HepG2 (cell line): Measurements from ENCODE around the gene LTA. TPM values are rescaled to one million over a fixed set of nuclear protein-coding genes. Genes with fewer than 3 reads are reported as not detected.

ENCODE experiments used
- AGO2 ChIP-seq: fragments of 200-400 bp; formaldehyde crosslinking; optimal IDR thresholded peaks from 2 replicates; pipeline ENCODE3; 2017; ENCODE audit warnings: mild to moderate bottlenecking, low read depth, low read length, moderate library complexity
- AHR ChIP-seq: IDR thresholded peaks from 2 replicates; pipeline ENCODE4 v1.6.1; 2018; ENCODE audit warnings: missing genetic modification reagents, missing compliant biosample characterization
- CEBPB ChIP-seq: IDR thresholded peaks from 2 replicates; pipeline ENCODE4 v1.6.1; 2011; ENCODE audit warnings: low read depth, low read length, improper control_type of control experiment, borderline replicate concordance
- DPF2 ChIP-seq: sonication (generic); formaldehyde crosslinking; IDR thresholded peaks from 2 replicates; pipeline ENCODE4 v1.4.0; 2020; ENCODE audit warnings: mild to moderate bottlenecking, low read depth, missing genetic modification reagents, borderline replicate concordance
- MAF1 ChIP-seq: sonication (generic); formaldehyde crosslinking; IDR thresholded peaks from 2 replicates; pipeline ENCODE4 v1.5.0; 2020; ENCODE audit warnings: missing genetic modification reagents, borderline replicate concordance
- RFXANK ChIP-seq: IDR thresholded peaks from 2 replicates; pipeline ENCODE4 v1.6.1; 2016
- SIN3B ChIP-seq: fragments of 150-350 bp; IDR thresholded peaks from 2 replicates; pipeline ENCODE4 v1.6.1; 2014; ENCODE audit warnings: low read length
- SKIL ChIP-seq: sonication (generic); formaldehyde crosslinking; IDR thresholded peaks from 2 replicates; pipeline ENCODE4 v1.8.0; 2022; ENCODE audit warnings: missing genetic modification reagents, mild to moderate bottlenecking, moderate library complexity, borderline replicate concordance
- SOX13 ChIP-seq, 3 experiments: fragments of 450-650 bp in 1 of 3; sonication (generic) in 1 of 3; formaldehyde crosslinking in 1 of 3; IDR thresholded peaks in 2 of 3; conservative IDR thresholded peaks in 1 of 3; 2 replicates each; pipeline versions ENCODE4 v1.5.0 to v1.6.1; 2016 to 2020; ENCODE audit warnings: antibody characterized with exemption in 1 of 3, mild to moderate bottlenecking in 1 of 3, missing compliant biosample characterization in 1 of 3, missing genetic modification reagents in 1 of 3, moderate library complexity in 1 of 3
- THAP11 ChIP-seq: IDR thresholded peaks from 2 replicates; pipeline ENCODE4 v1.6.1; 2016; ENCODE audit warnings: missing biosample characterization, missing genetic modification reagents
- ZBTB39 ChIP-seq: sonication (generic); formaldehyde crosslinking; IDR thresholded peaks from 2 replicates; pipeline ENCODE4 v1.5.0; 2020; ENCODE audit warnings: missing genetic modification reagents
- ZNF501 ChIP-seq: sonication (generic); formaldehyde crosslinking; IDR thresholded peaks from 2 replicates; pipeline ENCODE4 v1.5.1; 2020; ENCODE audit warnings: mild to moderate bottlenecking, moderate library complexity, missing genetic modification reagents
- ZSCAN29 ChIP-seq: sonication (generic); formaldehyde crosslinking; conservative IDR thresholded peaks from 2 replicates; pipeline ENCODE4 v1.4.0; 2020; ENCODE audit warnings: mild to moderate bottlenecking, missing genetic modification reagents
- polyA plus RNA-seq, 8 experiments: library from polyadenylated mRNA; depleted of rRNA in 3 of 8; stranded (reverse) in 7 of 8; unstranded in 1 of 8; fragments of >200 nt; fragmentation: Illumina TruSeq in 4 of 8; extraction: Trizol in 4 of 8; gene quantifications; 2 replicates each; pipeline versions ENCODE4 v1.2.1 to v1.2.3, GENCODE V29; 2011 to 2016; ENCODE audit warnings: low read depth in 4 of 8, missing spikeins in 1 of 8, mixed read lengths in 1 of 8; ENCODE audit not compliant: insufficient read depth in 1 of 8
- total RNA-seq, 5 experiments: library from RNA; depleted of rRNA; stranded (reverse); fragments of >200 nt; fragmentation: Illumina TruSeq; extraction: Trizol; gene quantifications; 2 replicates each; pipeline ENCODE4 v1.2.3, GENCODE V29; 2016; ENCODE audit warnings: low read depth in 1 of 5
- TF ChIP-seq, protein P1 (sequence below): sonication (generic); formaldehyde crosslinking; IDR thresholded peaks from 2 replicates; pipeline ENCODE4 v1.5.0; 2020; ENCODE audit warnings: missing genetic modification reagents
- TF ChIP-seq, protein P2 (sequence below): sonication (generic); formaldehyde crosslinking; IDR thresholded peaks from 2 replicates; pipeline ENCODE4 v1.4.0; 2020; ENCODE audit warnings: missing genetic modification reagents
- TF ChIP-seq, protein P3 (sequence below): sonication (generic); formaldehyde crosslinking; IDR thresholded peaks from 2 replicates; pipeline ENCODE4 v1.5.1; 2020; ENCODE audit warnings: missing genetic modification reagents, mild to moderate bottlenecking, borderline replicate concordance

LTA gene
- total and polyA plus RNA-seq, 2 of the 13 experiments (the other 11 are each of a cell fraction or from before 2014, with no cell fraction given) = 0.09 TPM; not detected in 1

GRCh38 chr6:31541658-31542521, 30.2 kb upstream of the LTA start, which contains the start of gene DDX39B (continued):
- TF ChIP-seq DPF2 (CRISPR knock-in tag) (no peak), ZBTB39 (CRISPR knock-in tag) (0 out of 2 replicates have a peak, but pooled peaks have one; percentile 46), AHR (CRISPR knock-in tag) (peak; percentile 74), RFXANK (CRISPR knock-in tag) (no peak; the same call in 1 of the 2 replicates), ZNF501 (CRISPR knock-in tag) (peak; percentile 82), AGO2 (no peak), CEBPB (peak; percentile 17; the same call in 1 of the 2 replicates), THAP11 (CRISPR knock-in tag) (peak; percentile 93), ZSCAN29 (peak; percentile 53), SKIL (CRISPR knock-in tag) (0 out of 2 replicates have a peak, but pooled peaks have one; percentile 27), SIN3B (peak; percentile 50; the same call in 1 of the 2 replicates), SOX13 (IDR thresholded peaks at IDR 0.05) (no peak), SOX13 (CRISPR knock-in tag; conservative IDR thresholded peaks at IDR 0.05 in 1 of 2, IDR thresholded peaks at IDR 0.05 in 1 of 2) (peak in 1 of 2 experiments; percentile 30; a peak in 2 of 4 replicates), MAF1 (peak; percentile 87; the same call in 1 of the 2 replicates)
- TF ChIP-seq, protein P1, sequence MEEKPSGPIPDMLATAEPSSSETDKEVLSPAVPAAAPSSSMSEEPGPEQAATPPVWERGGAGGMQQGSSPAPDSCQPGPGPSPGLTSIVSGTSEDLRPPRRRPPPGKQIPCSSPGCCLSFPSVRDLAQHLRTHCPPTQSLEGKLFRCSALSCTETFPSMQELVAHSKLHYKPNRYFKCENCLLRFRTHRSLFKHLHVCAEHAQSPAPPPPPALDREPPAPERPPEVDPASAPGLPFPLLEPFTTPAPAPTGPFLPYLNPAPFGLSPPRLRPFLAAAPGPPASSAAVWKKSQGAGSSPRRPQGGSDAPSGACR (CRISPR knock-in tag) = peak; percentile 55
- TF ChIP-seq, protein P2, sequence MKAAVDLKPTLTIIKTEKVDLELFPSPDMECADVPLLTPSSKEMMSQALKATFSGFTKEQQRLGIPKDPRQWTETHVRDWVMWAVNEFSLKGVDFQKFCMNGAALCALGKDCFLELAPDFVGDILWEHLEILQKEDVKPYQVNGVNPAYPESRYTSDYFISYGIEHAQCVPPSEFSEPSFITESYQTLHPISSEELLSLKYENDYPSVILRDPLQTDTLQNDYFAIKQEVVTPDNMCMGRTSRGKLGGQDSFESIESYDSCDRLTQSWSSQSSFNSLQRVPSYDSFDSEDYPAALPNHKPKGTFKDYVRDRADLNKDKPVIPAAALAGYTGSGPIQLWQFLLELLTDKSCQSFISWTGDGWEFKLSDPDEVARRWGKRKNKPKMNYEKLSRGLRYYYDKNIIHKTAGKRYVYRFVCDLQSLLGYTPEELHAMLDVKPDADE = peak; percentile 92
- TF ChIP-seq, protein P3, sequence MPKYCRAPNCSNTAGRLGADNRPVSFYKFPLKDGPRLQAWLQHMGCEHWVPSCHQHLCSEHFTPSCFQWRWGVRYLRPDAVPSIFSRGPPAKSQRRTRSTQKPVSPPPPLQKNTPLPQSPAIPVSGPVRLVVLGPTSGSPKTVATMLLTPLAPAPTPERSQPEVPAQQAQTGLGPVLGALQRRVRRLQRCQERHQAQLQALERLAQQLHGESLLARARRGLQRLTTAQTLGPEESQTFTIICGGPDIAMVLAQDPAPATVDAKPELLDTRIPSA (CRISPR knock-in tag) = no peak; the same call in 1 of the 2 replicates
